ENCODE results near the gene PLD2.

DNA sequence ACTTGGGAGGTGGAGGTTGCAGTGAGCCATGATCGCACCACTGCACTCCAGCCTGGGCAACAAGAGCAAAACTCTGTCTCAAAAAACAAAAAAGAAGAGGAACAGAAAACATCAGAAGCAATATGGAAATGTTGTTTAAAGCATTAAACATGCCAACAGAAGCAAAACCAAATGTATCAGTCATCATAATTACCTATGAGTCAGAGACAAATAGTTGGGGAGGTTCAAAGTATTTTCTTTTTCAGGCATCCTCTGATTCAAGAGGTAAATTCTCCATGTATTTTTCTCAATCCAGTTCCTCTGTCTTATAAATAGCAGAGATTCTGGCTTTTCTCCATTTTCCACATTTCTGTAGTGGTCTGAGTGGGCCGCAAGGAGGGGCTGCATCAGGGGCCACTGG is 37.3 kb upstream of the PLD2 start:
- TF ChIP-seq, protein P1, sequence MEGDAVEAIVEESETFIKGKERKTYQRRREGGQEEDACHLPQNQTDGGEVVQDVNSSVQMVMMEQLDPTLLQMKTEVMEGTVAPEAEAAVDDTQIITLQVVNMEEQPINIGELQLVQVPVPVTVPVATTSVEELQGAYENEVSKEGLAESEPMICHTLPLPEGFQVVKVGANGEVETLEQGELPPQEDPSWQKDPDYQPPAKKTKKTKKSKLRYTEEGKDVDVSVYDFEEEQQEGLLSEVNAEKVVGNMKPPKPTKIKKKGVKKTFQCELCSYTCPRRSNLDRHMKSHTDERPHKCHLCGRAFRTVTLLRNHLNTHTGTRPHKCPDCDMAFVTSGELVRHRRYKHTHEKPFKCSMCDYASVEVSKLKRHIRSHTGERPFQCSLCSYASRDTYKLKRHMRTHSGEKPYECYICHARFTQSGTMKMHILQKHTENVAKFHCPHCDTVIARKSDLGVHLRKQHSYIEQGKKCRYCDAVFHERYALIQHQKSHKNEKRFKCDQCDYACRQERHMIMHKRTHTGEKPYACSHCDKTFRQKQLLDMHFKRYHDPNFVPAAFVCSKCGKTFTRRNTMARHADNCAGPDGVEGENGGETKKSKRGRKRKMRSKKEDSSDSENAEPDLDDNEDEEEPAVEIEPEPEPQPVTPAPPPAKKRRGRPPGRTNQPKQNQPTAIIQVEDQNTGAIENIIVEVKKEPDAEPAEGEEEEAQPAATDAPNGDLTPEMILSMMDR (IDR thresholded peaks at IDR 0.05) = no peak
- no peak for TF ChIP-seq EZH2 (IDR thresholded peaks at IDR 0.05; ENCODE audit: borderline replicate concordance, insufficient read depth, low read depth, low read length, poor library complexity, severe bottlenecking)

Data from B cell (primary cell).